T-helper 1 cell (primary cell): ENCODE results near the gene POMGNT1.

ENCODE experiments used
- DNase-seq, 5 donors: peaks; one replicate each; pipeline ENCODE4 v3.0.0-alpha.2; 2012 to 2020

The POMGNT1 gene

DNA sequence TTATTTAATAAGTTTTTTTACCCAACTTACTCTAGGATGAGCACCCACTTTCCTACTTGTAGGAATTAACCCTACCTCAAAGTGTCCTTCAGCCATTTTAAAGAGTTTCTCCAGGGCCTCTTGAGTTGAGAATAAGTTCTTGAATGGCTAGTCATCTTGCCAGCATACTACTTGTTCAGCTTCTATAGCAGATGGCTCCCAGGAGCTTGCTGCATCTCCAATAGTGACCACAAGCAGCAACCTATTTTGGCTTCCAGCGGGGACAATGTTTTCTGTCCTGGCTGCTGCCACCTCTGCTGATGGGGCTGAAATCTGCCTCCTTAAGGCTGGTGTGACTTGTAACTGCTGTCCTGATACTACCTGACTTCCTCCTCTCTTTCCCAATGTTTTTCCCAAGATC is 45.0 kb downstream of the POMGNT1 start:
- DNase-seq = no peak

DNA sequence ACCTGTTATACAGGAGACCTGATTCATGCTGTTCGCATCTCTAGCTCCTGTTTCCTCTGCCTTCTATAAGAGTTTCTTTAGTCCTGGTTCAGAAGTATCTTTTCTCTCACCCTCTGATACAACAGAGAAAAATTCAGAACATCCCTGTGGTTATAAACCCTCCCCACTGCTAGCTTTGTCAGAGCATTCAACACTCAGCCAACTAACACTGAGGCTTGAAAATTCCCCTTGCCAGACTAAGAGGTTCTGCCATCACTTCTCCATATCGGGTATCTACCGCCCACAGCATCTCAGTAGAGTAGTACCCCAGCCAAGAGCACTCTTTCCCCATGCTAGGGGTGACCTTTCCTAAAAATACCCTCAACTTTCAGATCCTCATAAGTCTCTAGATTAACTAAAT is 46.2 kb downstream of the POMGNT1 start:
- DNase-seq = no peak

DNA sequence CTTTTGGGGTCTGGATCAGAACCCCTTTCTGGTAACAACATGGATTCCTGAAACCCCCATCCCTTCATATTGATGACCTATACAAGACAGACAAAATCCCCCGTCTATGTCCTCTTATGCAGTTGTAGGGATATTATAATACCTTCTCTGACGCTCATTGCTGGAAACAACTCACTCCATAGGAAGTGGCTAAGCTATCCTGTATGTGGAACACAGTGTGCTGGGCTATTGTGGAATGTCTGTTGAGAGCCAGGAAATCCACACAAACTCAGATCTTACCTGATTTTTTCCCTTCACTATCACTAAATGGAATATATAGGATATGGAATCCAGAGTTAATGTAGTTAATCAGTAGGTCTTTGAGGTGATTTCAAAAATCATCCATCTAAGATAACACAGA is 48.1 kb downstream of the POMGNT1 start:
- no peak for DNase-seq

DNA sequence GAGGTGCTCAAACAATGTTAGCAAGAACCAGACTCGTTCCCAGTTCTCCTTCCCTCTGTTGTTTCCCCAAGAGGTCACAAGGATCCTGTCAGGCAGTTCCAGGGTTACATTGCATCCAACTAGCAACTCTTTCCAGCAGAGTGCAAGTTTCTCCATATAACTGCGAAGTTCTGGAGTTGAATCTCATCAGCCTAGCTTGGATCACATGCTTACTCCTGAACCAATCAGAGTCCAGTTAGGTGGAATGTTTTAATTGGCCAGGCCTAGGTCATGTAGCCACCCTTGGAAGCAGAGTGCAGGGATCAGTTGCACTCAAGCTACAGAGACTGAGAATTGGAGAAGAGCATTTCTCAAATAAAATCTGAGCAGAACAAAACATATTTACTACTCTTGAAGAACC is 49.9 kb downstream of the POMGNT1 start:
- no peak for DNase-seq
